NCI-H2227 (cell line): ENCODE results near the gene FUT8.

ENCODE experiments used
- DNase-seq: peaks from one replicate; lab custom pipeline; 2025; ENCODE audit not compliant: unreplicated experiment; lab: John Stamatoyannopoulos, UW

The FUT8 gene

GRCh38 chr14:65769151-65769550 lies 356.6 kb downstream of the FUT8 start:
- no peak for DNase-seq

DNA sequence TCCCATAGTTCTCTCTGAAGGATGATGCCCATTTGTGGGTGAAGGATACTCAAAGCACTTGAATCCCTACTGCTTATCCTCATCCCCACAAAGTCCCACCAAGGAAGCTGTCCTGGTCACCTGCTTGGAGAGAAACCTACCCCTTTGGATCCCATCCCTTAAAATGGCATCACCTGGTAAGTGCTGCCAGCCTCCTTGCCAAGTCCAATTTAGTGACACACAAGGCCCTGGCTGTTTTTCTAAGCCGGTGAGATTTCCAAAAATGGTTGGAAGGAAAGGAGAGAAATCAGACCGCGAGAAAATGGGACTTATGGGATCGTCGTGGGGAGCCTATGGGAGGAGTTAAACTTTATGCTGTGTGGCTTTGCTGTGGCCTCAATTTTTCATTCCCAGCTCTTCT lies 358.2 kb downstream of the FUT8 start:
- DNase-seq, result no peak

DNA sequence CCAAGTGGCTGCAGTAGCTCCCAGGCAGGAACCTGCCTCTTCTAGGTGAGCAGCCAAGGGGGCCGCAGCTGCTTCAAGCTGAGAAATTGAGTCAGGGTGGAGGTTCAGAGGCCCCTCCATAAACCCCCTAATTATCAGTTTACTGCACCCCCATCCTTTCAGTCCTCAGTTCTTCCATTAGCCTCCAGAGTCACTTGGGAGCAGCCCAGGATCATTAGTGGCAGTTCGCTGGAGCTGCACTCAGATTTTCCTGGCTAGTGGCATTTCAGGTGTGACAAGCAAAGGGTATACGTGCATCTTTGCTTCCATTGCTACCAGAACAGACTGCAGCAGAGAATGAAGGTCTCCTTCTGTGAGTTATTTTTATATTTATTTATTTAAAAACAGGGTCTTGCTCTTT lies 358.7 kb downstream of the FUT8 start:
- no peak for DNase-seq

DNA sequence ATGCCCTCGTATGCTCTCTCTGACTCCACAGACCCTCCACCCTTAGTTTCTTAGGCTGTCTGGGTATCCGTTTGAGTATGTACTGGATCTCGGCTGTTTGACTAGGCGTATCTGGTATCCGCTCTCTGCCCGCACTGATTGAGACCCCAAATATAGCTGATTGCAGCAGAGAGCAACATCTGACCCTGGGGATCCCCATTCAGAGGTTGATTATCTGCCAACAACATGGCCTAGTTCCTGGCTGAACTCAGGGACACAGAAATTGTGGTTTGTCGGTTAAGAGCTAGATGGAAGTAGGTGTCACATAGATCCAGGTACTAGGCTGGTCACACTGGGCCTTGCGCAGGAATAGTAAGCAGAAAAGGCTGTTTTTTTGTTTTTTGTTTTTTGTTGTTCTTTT lies 359.9 kb downstream of the FUT8 start:
- DNase-seq, result no peak

GRCh38 chr14:65772921-65773574 lies 360.5 kb downstream of the FUT8 start:
- no peak for DNase-seq

DNA sequence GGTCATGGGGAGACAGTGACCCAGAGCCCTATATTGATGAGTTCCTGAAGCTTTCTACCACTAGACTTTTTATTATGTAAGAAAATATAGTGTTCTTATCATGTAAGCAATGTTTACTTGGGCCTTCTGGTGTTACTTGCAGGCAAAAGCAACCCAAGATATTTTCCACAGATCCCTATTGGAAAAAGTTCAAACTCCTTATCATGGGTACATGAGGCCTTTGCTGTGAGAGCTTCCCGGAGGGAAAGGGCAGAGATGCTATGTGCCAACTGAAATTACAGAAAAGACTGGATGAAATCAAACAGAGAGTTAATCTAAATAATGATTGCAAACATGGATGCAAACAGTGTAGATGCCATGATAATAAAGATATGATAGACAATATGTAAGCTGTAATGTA lies 361.5 kb downstream of the FUT8 start:
- no peak for DNase-seq

- no peak for DNase-seq
Observed at GRCh38 chr14:65776193-65776852, 363.8 kb downstream of the FUT8 start.

- no peak for DNase-seq
Observed at GRCh38 chr14:65780566-65780965, 368.0 kb downstream of the FUT8 start.

GRCh38 chr14:65783101-65783500 lies 370.6 kb downstream of the FUT8 start:
- no peak for DNase-seq

DNA sequence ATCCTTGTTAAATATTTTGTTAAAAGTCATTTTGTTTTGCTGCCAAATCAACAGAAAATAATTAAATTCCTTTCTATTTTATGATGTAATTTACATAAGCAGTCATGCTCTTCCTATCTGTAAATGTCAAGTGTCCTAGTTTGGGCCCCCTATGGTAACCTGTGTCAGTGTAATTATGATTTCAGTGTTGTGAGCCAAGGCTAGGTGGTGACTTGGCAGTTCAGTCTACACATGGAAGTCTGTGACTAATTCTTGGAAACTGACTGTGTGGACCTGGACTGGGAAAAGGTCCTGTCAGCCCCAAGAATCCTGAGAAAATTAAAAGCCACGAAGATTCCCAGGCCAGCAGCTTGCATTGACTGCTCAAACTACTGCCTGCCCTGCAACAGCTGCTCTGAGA lies 371.0 kb downstream of the FUT8 start:
- DNase-seq, result no peak

DNA sequence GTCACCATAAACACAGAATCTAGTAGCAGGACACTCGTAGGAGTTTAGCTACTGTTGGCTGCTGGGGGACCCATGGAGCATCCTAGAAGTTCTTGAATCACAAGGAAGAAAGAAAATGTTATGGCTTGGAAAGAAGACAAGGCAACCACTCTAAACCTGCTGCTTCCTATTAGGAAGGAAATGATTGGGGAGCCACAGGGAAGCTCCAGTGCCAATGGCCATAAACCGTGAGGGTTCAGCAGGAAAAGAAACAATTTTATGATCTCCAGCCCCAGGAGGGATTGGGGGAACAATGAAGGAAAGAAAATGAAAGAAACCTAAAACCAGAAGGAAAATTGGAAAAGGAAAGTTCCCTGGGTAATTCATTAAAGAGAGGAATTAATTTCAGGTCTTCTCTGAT lies 372.0 kb downstream of the FUT8 start:
- DNase-seq, result no peak

- no peak for DNase-seq
Observed at GRCh38 chr14:65787461-65787860, 374.9 kb downstream of the FUT8 start.

- DNase-seq, result no peak
Observed at GRCh38 chr14:65788876-65789275, 376.3 kb downstream of the FUT8 start.

GRCh38 chr14:65789363-65789762 lies 376.8 kb downstream of the FUT8 start:
- no peak for DNase-seq

DNA sequence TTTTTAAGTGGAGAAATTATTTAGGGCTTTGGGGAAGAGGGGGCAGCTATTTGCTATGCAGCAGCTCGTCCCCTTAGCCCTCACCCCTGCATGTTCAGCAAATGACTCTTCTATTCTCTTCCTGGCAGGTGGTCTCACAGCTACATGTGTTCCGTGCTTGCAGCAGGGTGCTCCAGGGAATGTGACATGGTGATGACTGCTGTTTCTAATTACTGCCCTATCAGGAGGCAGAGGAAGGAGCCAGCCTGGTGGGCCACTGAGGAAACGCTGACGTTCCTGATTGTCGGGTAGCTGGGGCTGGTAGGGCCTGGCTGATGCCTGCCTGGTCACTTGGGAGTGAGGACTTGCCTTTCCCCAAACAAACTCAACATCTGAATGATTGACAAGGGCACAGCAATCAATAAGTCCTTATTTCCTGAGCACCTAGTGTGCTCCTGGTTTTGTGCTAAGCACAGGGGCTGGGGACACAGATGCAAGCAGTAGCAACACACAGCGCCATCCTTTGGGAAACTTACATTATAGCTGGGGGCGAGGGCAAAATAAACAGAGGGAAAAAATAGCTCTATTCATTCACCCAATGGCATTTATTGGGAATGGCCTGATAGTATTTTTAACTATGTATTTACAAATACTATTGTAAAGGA lies 377.8 kb downstream of the FUT8 start:
- no peak for DNase-seq

GRCh38 chr14:65791191-65791981 lies 378.9 kb downstream of the FUT8 start:
- DNase-seq, result no peak

DNA sequence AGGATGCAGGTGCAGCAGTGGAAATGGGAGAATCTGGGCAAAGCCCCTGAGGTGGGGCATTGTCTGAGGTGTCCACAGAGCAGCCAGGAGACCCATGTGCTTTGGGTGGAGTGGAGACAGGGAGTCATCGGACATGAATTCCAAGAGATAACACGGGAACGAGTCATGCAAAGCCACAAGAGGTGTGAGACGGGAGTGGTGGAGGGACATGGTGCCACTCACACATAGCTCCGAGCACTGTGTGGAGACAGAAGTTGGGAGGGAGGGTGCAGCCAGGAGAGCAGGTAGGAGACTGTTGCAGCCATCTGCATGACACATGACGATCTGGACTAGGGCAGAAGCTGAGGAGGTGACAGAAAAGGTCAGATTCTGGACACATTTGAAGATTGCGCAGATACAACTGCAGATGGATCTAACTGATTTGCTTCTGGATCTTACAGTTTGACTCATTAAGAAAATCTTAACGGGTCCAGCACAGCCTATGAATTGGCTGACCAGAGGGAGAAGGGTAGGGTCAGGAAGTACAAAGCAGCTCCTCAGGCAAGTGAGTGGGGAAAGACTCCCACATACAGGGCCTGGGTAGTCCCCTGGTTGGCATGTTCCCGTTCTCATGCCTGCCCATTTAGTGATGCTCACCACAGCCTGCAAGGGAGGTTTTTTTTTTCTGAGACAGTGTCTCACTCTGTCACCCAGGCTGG lies 379.8 kb downstream of the FUT8 start:
- DNase-seq, result no peak
